GM23338 (cell line): Measurements from ENCODE around the gene BIN1.

Experiments
- CTCF ChIP-seq, 2 experiments: fragments of 200-600 bp in 1 of 2; sonication (generic) in 1 of 2; conservative IDR thresholded peaks; 2 replicates each; pipeline versions ENCODE4 v1.5.1 to v1.6.1; 2016 to 2017; ENCODE audit warnings: antibody characterized with exemption in 2 of 2, low read depth in 2 of 2, mild to moderate bottlenecking in 2 of 2, moderate library complexity in 1 of 2
- EZH2 ChIP-seq: fragments of 200-600 bp; sonication (generic); IDR thresholded peaks from one replicate; pipeline ENCODE4 v1.8.0; 2017; ENCODE audit warnings: antibody characterized with exemption, mild to moderate bottlenecking, low read depth; ENCODE audit not compliant: unreplicated experiment
- REST ChIP-seq: IDR thresholded peaks from one replicate; pipeline ENCODE4 v1.6.1; 2018; ENCODE audit warnings: antibody characterized with exemption; ENCODE audit not compliant: unreplicated experiment

GRCh38 chr2:127048969-127049897 is 57.7 kb downstream of the BIN1 start:
- TF ChIP-seq CTCF (conservative IDR thresholded peaks at IDR 0.05; ENCODE audit: low read depth in 2 of 2) (no peak), REST (no peak), EZH2 (no peak)
